ENCODE data around the gene VSTM1.

- TF ChIP-seq GLIS3 (CRISPR knock-in tag; IDR thresholded peaks at IDR 0.05) (no peak), ZFP3 (CRISPR knock-in tag; IDR thresholded peaks at IDR 0.05) (no peak), ZNF70 (CRISPR knock-in tag; IDR thresholded peaks at IDR 0.05) (peak; percentile 47; the same call in 1 of the 2 replicates), TOX (CRISPR knock-in tag; IDR thresholded peaks at IDR 0.05; ENCODE audit: borderline replicate concordance) (no peak), TCF4 (CRISPR knock-in tag; IDR thresholded peaks at IDR 0.05; ENCODE audit: borderline replicate concordance) (no peak), CREB5 (CRISPR knock-in tag; IDR thresholded peaks at IDR 0.05; ENCODE audit: low read depth) (no peak), ARNTL (CRISPR knock-in tag; IDR thresholded peaks at IDR 0.05; ENCODE audit: borderline replicate concordance, low read depth) (no peak), PATZ1 (CRISPR knock-in tag; IDR thresholded peaks at IDR 0.05; ENCODE audit: borderline replicate concordance) (no peak), ZNF8 (CRISPR knock-in tag; IDR thresholded peaks at IDR 0.05) (no peak), PPARA (CRISPR knock-in tag; IDR thresholded peaks at IDR 0.05; ENCODE audit: borderline replicate concordance) (no peak), OSR1 (CRISPR knock-in tag; IDR thresholded peaks at IDR 0.05) (no peak), ZC3H10 (CRISPR knock-in tag; IDR thresholded peaks at IDR 0.05) (no peak)
Measured at GRCh38 chr19:54029930-54030490, 33.7 kb downstream of the VSTM1 start.
